T-helper 2 cell (primary cell): ENCODE measurements around the gene RPL23.

Experiments
- DNase-seq, 5 experiments: peaks; one replicate each; pipeline versions ENCODE4 v3.0.0 to v3.0.0-alpha.2; 2012 to 2022
- total RNA-seq, 2 donors: gene quantifications; one replicate each; lab custom pipeline; 2026; lab: John Stamatoyannopoulos, UW

Gene RPL23
- total RNA-seq: 674 to 901 reads per million in 2 donors

GRCh38 chr17:38853292-38854219, at the start of gene RPL23:
RPL23 (minus strand) TSS chr17:38853721; CDS start chr17:38853710, 11 bp downstream.
- peak; percentile 61 to 97 (median 86) for DNase-seq

GRCh38 chr17:38900978-38901656, 47.6 kb upstream of the RPL23 start:
- DNase-seq: peak in 2 of 5 experiments; percentile 77 to 95

DNA sequence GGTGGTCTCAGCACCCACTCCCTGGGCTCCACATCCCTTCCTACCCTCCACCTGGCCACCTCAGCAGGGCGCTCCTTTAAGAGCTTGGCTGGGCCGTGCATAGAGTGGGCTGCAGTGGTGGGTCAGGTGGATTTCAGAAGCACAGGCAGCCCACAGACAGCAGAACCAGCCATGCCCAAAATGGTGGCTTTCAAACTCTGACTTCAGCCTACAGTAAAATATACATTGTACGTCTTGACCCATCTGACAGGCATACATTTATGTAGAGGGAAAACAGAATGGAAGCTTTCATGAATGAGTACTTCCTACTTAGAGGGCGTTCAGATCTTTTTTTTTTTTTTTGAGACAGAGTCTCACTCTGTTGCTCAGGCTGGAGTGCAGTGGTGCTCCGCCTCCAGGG, 45.9 kb upstream of the RPL23 start:
- DNase-seq: no peak

DNA sequence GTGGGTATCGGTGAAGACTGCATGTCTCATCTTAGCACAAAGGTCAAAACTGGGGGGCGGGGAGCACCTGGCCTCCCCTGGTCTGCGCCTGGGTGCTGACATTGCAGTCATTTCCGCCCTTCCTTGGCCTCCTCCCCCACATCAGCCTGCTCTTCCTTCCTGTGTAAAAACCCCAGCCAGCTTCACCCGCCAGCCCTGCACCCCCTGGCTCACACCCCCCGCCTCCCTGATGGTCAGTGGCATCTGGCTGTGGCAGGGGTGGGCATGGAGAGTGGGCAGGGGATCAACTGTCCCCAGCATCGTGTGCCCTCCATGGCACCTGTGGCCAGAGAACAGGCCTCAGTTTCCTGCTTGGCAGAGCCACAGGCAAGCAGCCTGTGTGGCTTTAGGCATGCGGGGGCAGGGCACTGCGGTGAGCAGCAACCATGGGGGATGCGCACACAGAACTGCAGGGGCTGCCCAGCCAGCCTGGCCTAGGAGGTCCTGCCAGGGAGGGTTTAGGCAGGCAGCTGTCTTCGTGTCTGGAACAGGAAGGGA, 45.4 kb upstream of the RPL23 start:
- peak; percentile 47 to 93 (median 77) for DNase-seq

GRCh38 chr17:38898291-38898679, 44.8 kb upstream of the RPL23 start:
- peak in 1 of 5 experiments; percentile 69 for DNase-seq

- DNase-seq: no peak
Observed at GRCh38 chr17:38897671-38898290, 44.3 kb upstream of the RPL23 start.

DNA sequence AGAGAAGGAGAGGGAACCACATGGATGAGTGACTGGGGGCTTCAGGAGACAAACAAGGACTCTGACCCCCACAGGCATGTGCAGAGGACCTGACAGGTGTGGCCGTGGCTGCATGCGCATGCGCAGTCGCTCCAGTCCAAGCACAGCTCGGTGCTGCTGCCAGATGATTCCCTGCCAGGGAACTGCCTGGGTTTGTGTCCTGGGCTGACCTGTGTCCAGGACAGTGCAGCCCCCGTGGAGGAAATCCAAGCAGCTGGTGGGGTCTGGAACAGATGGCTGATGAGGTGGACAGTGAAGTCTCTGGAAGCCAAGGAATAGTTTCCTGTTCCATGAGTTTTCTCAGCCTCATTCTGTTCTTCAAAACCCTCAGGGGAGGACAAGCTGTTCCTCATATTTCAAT, 43.7 kb upstream of the RPL23 start:
- no peak for DNase-seq

DNA sequence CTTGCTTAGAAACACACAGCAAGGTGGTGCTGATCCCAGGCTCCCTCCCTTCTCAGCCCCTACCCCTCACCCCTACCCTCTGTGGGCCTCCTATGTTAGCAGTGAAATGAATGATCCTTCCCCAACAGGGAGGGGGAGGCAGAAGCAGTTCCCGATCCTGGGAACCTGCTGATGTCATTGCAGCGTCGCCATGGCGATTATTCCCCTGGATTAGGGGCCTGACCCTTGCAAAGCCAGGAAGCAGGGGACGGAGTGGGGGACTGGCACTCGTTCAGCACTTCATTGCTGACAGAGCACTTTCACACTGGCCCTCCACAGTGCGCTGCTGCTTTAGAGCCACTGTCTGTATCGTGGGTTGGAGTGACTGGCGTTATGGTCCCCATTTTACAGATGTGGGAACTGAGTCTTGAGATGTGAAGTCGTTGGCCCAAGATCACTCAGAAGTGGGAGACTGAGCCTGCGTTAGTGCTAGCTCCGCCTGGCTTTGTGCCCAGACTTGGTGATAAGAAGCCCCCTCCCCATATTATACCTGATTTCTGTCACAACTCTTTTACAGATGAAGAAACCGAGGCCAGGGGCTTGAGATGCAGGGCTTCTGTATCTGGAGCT, 42.9 kb upstream of the RPL23 start:
- no peak for DNase-seq

DNA sequence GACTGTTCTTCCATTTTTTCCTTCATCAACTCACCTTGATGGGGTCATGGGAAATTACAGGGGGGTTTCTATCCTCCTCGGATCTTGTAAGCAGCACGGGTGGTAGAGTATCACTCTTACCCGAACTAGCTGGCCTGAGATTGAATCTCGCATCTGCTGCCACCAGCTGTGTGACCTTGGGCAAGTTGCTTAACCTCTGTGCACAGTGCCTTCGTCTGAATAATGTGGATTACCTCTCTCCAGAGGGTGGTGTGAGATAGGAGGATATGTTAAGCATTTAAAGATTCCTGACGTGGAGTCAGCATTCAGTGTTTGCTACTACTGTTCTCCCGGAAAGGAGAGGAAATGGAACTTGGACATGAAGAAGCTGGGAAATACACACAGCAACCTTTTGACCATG, 40.8 kb upstream of the RPL23 start:
- DNase-seq: no peak

GRCh38 chr17:38893607-38894006, 40.1 kb upstream of the RPL23 start:
- DNase-seq: peak in 2 of 5 experiments; percentile 46 to 55

- DNase-seq: no peak
Observed at GRCh38 chr17:38893113-38893512, 39.6 kb upstream of the RPL23 start.

DNA sequence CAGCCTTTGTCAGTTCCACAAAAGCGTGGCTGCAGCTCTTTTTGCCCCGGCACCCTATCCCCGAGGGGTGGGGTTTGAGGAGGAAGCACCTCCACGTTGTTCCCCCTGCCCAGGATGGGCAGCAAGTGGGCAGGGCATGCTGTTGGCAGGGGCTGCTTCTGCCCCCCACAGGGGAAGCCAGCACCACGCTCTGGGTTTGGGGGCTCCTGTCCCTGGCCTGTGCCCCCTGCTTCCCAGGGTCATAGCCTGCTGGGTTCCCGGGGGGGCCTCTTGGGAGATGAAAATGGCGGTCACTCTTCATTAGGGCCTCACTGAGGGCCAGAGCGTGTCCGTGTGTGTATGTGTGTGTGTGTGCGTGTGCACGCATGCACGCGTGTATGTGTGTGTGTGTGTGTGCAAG, 39.1 kb upstream of the RPL23 start:
- no peak for DNase-seq

DNA sequence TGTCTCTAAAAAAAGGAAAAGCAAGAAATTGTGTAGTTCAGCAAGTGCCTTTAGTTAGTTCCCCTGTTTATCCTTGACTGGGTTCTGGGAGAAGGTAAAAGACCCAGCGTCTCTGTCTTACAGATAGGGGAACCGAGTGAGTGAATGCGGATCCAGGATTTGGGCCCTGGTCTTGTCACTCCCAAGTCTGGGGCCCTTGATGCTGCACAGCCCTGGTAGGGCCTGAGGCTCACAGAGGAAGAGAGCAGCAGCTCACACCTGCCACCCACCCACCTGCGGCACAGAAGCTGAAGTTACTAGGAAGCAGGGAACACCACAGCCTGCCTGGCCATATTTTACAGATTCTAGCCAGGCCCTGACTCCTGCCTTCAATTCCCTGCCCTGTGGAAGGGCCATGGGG, 38.6 kb upstream of the RPL23 start:
- DNase-seq: no peak

GRCh38 chr17:38891441-38891840, 37.9 kb upstream of the RPL23 start:
- DNase-seq: no peak

GRCh38 chr17:38890410-38890746, 36.9 kb upstream of the RPL23 start:
- DNase-seq: no peak

DNA sequence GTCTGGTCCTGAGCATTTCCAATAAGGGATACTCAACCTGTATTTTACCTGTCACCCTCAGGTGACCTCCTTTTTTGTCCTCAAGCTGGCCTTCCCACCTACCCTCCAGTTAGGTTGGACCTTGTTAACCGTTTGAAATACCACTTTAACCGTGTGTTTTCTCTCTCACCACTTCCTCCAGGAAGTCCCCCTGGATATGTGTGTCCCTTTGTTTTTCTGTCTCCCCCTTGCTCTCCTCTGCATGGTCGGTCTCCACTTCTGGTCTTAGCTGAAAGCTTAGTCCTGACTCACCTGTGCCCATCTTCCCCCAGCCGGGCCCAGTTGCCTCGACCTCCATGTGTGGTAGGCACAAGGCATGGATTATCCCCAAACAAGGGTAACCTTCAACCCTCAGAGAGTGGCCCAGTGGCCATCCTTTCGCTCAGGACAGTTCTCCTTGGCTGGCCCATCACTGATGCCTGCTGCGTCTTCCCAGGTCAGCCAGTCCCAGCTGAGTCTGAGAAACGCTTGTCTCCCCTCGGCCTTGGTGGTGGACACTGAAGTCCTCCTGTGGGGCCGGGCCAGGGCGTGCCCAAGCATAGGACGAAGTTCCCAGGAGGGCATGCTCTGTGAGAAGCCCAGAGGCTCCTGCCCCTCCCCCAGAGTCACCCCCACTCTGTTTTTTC, 36.4 kb upstream of the RPL23 start:
- no peak for DNase-seq

- no peak for DNase-seq
Observed at GRCh38 chr17:38888842-38889241, 35.3 kb upstream of the RPL23 start.

- no peak for DNase-seq
Observed at GRCh38 chr17:38886643-38887010, 33.1 kb upstream of the RPL23 start.

GRCh38 chr17:38885728-38886642, 32.5 kb upstream of the RPL23 start:
- DNase-seq: no peak

DNA sequence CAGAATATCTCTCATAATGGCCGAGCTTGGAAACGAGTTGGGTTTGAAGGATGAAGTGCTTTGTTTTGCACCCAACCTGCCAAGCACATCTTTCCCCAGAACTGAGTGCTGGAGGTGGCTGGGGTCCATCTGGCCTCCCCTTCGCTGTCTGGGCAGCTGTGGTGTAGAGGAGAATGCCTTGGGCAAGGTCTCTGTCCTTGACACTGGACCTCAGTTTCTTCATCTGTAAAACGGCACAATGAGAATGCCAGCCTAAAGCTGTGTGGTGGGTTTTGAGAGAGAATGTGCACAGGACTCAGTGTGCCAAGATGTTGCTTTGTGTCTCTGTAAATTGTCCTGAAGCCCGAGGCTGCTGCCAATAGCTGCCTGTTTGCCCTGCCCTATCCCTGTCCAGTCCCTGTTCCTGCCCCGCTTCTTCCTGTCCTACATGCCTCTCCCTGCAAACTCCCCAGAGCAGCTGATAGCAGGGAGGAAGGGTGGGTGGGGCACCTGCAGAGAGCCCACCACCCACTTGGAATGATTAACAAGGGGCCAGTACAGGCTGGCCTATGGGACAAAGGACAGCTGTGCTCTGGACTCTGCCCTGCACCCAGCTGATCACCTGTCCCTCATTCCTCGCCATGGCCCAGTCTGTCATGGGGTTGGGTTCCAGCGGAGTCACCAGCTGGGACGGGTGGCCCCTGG, 31.7 kb upstream of the RPL23 start:
- DNase-seq: no peak
